HG02938 (cell line): ENCODE measurements around the gene KAT8.

Experiments used
- ATAC-seq: cut with Tn5 transposase; IDR thresholded peaks from one replicate; pipeline ENCODE4 v1.9.1; 2021; ENCODE audit warnings: mild to moderate bottlenecking, moderate library complexity; ENCODE audit not compliant: unreplicated experiment

KAT8 gene

GRCh38 chr16:31106509-31107464 lies 10.7 kb upstream of the KAT8 start:
- no peak for ATAC-seq

GRCh38 chr16:31107465-31107867 lies 10.0 kb upstream of the KAT8 start:
- peak; percentile 59 for ATAC-seq

GRCh38 chr16:31108035-31108793 lies 9.2 kb upstream of the KAT8 start, which contains the start of gene BCKDK:
Gene BCKDK (plus strand): TSS chr16:31108386. CDS start chr16:31109224, 838 bp downstream.
- peak; percentile 68 for ATAC-seq

- no peak for ATAC-seq
These were observed 8.5 kb upstream of the KAT8 start for GRCh38 chr16:31108794-31109558.

- ATAC-seq: no peak
These were observed 7.8 kb upstream of the KAT8 start for GRCh38 chr16:31109622-31110021.

GRCh38 chr16:31110106-31111034 lies 7.1 kb upstream of the KAT8 start:
- no peak for ATAC-seq

- no peak for ATAC-seq
These were observed 5.5 kb upstream of the KAT8 start for GRCh38 chr16:31111881-31112466.

GRCh38 chr16:31112711-31113110 lies 4.8 kb upstream of the KAT8 start:
- ATAC-seq: no peak

GRCh38 chr16:31113121-31114120 lies 4.0 kb upstream of the KAT8 start:
- no peak for ATAC-seq

GRCh38 chr16:31114468-31114867 lies 3.0 kb upstream of the KAT8 start:
- no peak for ATAC-seq

GRCh38 chr16:31118223-31119155 lies 1.0 kb downstream of the KAT8 start:
- no peak for ATAC-seq

GRCh38 chr16:31120129-31120528 lies 2.7 kb downstream of the KAT8 start:
- no peak for ATAC-seq

GRCh38 chr16:31125844-31126243 lies 8.4 kb downstream of the KAT8 start:
- ATAC-seq: no peak

- ATAC-seq: no peak
These were observed 9.7 kb downstream of the KAT8 start for GRCh38 chr16:31127182-31127581.

GRCh38 chr16:31128711-31129567 lies 11.5 kb downstream of the KAT8 start:
- no peak for ATAC-seq

- no peak for ATAC-seq
These were observed 12.3 kb downstream of the KAT8 start for GRCh38 chr16:31129568-31130335.
